ENCODE data around the gene ZNF776.

- TF ChIP-seq CTCF (IDR thresholded peaks at IDR 0.05) (no peak), POLR2A (IDR thresholded peaks at IDR 0.05) (no peak)
Measured at GRCh38 chr19:57712222-57712621, 34.4 kb upstream of the ZNF776 start.

All from thyroid gland (tissue), 4 donors.